Mesendoderm (in vitro differentiated cells): Measurements from ENCODE around the gene TMCO2.

Experiments
- DNase-seq: peaks from one replicate; pipeline ENCODE4 v3.0.0; 2013
- H2AK5ac ChIP-seq: 2 replicates; pipeline ENCODE4 v1.6.1; 2013; ENCODE audit warnings: low read length, inconsistent platforms
- H2BK120ac ChIP-seq: 2 replicates; pipeline ENCODE4 v1.6.1; 2013; ENCODE audit warnings: low read depth, mild to moderate bottlenecking, low read length, moderate library complexity, mixed read lengths
- H2BK15ac ChIP-seq: replicated peaks from 2 replicates; pipeline ENCODE4 v1.6.1; 2013; ENCODE audit warnings: low read depth, mild to moderate bottlenecking, moderate library complexity
- H2BK5ac ChIP-seq: 2 replicates; pipeline ENCODE4 v1.6.1; 2013; ENCODE audit warnings: low read length, inconsistent platforms
- H3K18ac ChIP-seq: 2 replicates; pipeline ENCODE4 v1.6.1; 2013; ENCODE audit warnings: mild to moderate bottlenecking, low read length, mixed read lengths
- H3K23ac ChIP-seq: one replicate; pipeline ENCODE4 v1.6.1; 2013; ENCODE audit warnings: low read length
- H3K27ac ChIP-seq: 2 replicates; pipeline ENCODE4 v1.5.1; 2013; ENCODE audit warnings: low read depth, mild to moderate bottlenecking, inconsistent platforms, low read length, moderate library complexity
- H3K27me3 ChIP-seq: 2 replicates; pipeline ENCODE4 v1.6.1; 2013; ENCODE audit warnings: low read length, control low read depth, mild to moderate bottlenecking, inconsistent platforms; ENCODE audit not compliant: insufficient read depth, poor library complexity
- H3K36me3 ChIP-seq: 2 replicates; pipeline ENCODE4 v1.6.1; 2013; ENCODE audit warnings: low read length, inconsistent platforms; ENCODE audit not compliant: control insufficient read depth, insufficient read depth
- H3K4ac ChIP-seq: one replicate; pipeline ENCODE4 v1.6.1; 2013; ENCODE audit warnings: low read depth, mild to moderate bottlenecking, low read length, moderate library complexity
- H3K4me1 ChIP-seq: 2 replicates; pipeline ENCODE4 v1.6.1; 2013; ENCODE audit warnings: low read depth, low read length, inconsistent platforms; ENCODE audit not compliant: control insufficient read depth
- H3K4me2 ChIP-seq: 2 replicates; pipeline ENCODE4 v1.6.1; 2013; ENCODE audit warnings: low read length
- H3K4me3 ChIP-seq: 2 replicates; pipeline ENCODE4 v1.5.1; 2013; ENCODE audit warnings: mild to moderate bottlenecking, low read length
- H3K56ac ChIP-seq: one replicate; pipeline ENCODE4 v1.6.1; 2013; ENCODE audit warnings: low read length
- H3K79me1 ChIP-seq: 2 replicates; pipeline ENCODE4 v1.6.1; 2013; ENCODE audit warnings: low read length, inconsistent platforms
- H3K79me2 ChIP-seq: 2 replicates; pipeline ENCODE4 v1.6.1; 2013; ENCODE audit warnings: mild to moderate bottlenecking, low read length; ENCODE audit not compliant: control insufficient read depth, insufficient read depth
- H3K9ac ChIP-seq: 2 replicates; pipeline ENCODE4 v1.6.1; 2013; ENCODE audit warnings: low read length, inconsistent platforms
- H4K5ac ChIP-seq: one replicate; pipeline ENCODE4 v1.6.1; 2013; ENCODE audit warnings: low read length
- H4K8ac ChIP-seq: one replicate; pipeline ENCODE4 v1.6.1; 2013; ENCODE audit warnings: low read depth, mild to moderate bottlenecking, control low read depth, low read length, moderate library complexity
- WGBS: extraction: QIAGEN DNeasy Blood & Tissue Kit; methylation state at CpG from one replicate; pipeline ENCODE4 v1.1.7; 2013; ENCODE audit warnings: low lambda C conversion rate, missing lambda C conversion rate; ENCODE audit not compliant: insufficient coverage; ENCODE audit errors: extremely low coverage; 5-methylcytosine and 5-hydroxymethylcytosine counted together

TMCO2 gene

GRCh38 chr1:40241362-40241761 is 6.4 kb upstream of the TMCO2 start:
- Histone ChIP-seq H4K5ac (no peak overlapping the region), H2BK5ac (no peak overlapping the region), H3K36me3 (no peaks in the 10 kb centered on the region), H3K4me3 (no peak overlapping the region), H3K4me2 (no peak overlapping the region), H2BK15ac (no peak overlapping the region), H3K4me1 (no peaks in the 10 kb centered on the region), H3K27me3 (no peaks in the 10 kb centered on the region), H3K56ac (no peak overlapping the region), H3K27ac (no peak overlapping the region), H3K23ac (no peak overlapping the region), H3K18ac (no peak overlapping the region), H3K9ac (no peak overlapping the region), H2BK120ac (no peak overlapping the region), H3K79me2 (no peaks in the 10 kb centered on the region), H3K4ac (no peak overlapping the region), H4K8ac (no peak overlapping the region), H2AK5ac (no peak overlapping the region), H3K79me1 (no peaks in the 10 kb centered on the region)
- DNase-seq, result no peak
- no CpG with 5 or more reads among the region's 1 CpG for WGBS

GRCh38 chr1:40243351-40243750 is 4.4 kb upstream of the TMCO2 start:
- DNase-seq, result no peak
- no peak overlapping the region for H3K4ac ChIP-seq
- no peak overlapping the region for H3K4me2 ChIP-seq
- no peak overlapping the region for H2BK5ac ChIP-seq
- H4K8ac ChIP-seq, result no peak overlapping the region
- H3K56ac ChIP-seq, result no peak overlapping the region
- no peak overlapping the region for H2BK15ac ChIP-seq
- H3K18ac ChIP-seq, result no peak overlapping the region
- no peaks in the 10 kb centered on the region for H3K79me2 ChIP-seq
- H3K9ac ChIP-seq, result no peak overlapping the region
- H3K4me1 ChIP-seq, result no peaks in the 10 kb centered on the region
- H2AK5ac ChIP-seq, result no peak overlapping the region
- H2BK120ac ChIP-seq, result no peak overlapping the region
- no CpG with 5 or more reads among the region's 2 CpGs for WGBS
- H3K4me3 ChIP-seq, result no peak overlapping the region
- H3K79me1 ChIP-seq, result no peaks in the 10 kb centered on the region
- H3K36me3 ChIP-seq, result no peaks in the 10 kb centered on the region
- H4K5ac ChIP-seq, result no peak overlapping the region
- no peak overlapping the region for H3K23ac ChIP-seq
- no peak overlapping the region for H3K27ac ChIP-seq
- no peaks in the 10 kb centered on the region for H3K27me3 ChIP-seq

- Histone ChIP-seq H3K36me3 (no peaks in the 10 kb centered on the region), H2BK120ac (no peak overlapping the region), H2BK15ac (no peak overlapping the region), H3K27me3 (no peaks in the 10 kb centered on the region), H3K4me2 (no peak overlapping the region), H3K79me1 (no peaks in the 10 kb centered on the region), H3K4me1 (no peaks in the 10 kb centered on the region), H4K8ac (no peak overlapping the region), H3K27ac (no peak overlapping the region), H3K56ac (no peak overlapping the region), H4K5ac (no peak overlapping the region), H2BK5ac (no peak overlapping the region), H3K4me3 (no peak overlapping the region), H3K4ac (no peak overlapping the region), H3K79me2 (no peaks in the 10 kb centered on the region), H2AK5ac (no peak overlapping the region), H3K9ac (no peak overlapping the region), H3K18ac (no peak overlapping the region), H3K23ac (no peak overlapping the region)
- WGBS, result no CpG with 5 or more reads among the region's 4 CpGs
- DNase-seq, result no peak
Measured at GRCh38 chr1:40244138-40244744, 3.5 kb upstream of the TMCO2 start.

DNA sequence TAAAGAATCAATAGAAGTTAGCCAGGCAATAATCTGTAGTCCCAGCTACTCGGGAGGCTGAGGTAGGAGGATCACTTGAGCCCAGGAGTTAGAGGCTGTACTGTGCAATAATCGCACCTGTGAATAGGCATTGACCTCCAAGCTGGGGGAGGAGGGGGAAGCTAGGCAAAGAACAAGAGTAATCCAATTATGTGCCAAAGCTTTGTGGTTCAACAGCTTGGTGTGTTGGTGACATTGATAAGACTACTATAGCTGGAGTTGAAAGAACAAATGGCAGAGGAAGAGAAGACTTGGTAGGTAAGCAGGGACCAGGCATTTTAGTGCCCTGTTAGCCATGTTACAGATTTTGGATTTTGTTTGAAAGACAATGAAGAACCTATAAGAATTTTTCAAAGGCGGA is 2.1 kb upstream of the TMCO2 start:
- Histone ChIP-seq H3K4me1 (no peaks in the 10 kb centered on the region), H3K27ac (no peak overlapping the region), H2BK120ac (no peak overlapping the region), H3K23ac (no peak overlapping the region), H3K27me3 (no peaks in the 10 kb centered on the region), H3K4ac (no peak overlapping the region), H3K79me1 (no peaks in the 10 kb centered on the region), H3K4me3 (no peak overlapping the region), H3K79me2 (no peaks in the 10 kb centered on the region), H3K4me2 (no peak overlapping the region), H2AK5ac (no peak overlapping the region), H2BK5ac (no peak overlapping the region), H3K18ac (no peak overlapping the region), H3K56ac (no peak overlapping the region), H3K36me3 (no peaks in the 10 kb centered on the region), H4K8ac (no peak overlapping the region), H4K5ac (no peak overlapping the region), H2BK15ac (no peak overlapping the region), H3K9ac (no peak overlapping the region)
- no peak for DNase-seq
- WGBS, result no CpG with 5 or more reads among the region's 3 CpGs

- Histone ChIP-seq H3K18ac (no peak overlapping the region), H3K4me2 (no peak overlapping the region), H3K36me3 (no peaks in the 10 kb centered on the region), H3K9ac (no peak overlapping the region), H2BK120ac (no peak overlapping the region), H3K4me3 (no peak overlapping the region), H3K79me2 (no peaks in the 10 kb centered on the region), H3K79me1 (no peaks in the 10 kb centered on the region), H3K4me1 (no peaks in the 10 kb centered on the region), H2BK5ac (no peak overlapping the region), H2AK5ac (no peak overlapping the region), H3K27me3 (no peaks in the 10 kb centered on the region), H4K8ac (no peak overlapping the region), H3K56ac (no peak overlapping the region), H3K4ac (no peak overlapping the region), H4K5ac (no peak overlapping the region), H2BK15ac (no peak overlapping the region), H3K23ac (no peak overlapping the region), H3K27ac (no peak overlapping the region)
- DNase-seq, result no peak
Measured at GRCh38 chr1:40248412-40248811, 675 bp downstream of the TMCO2 start.

DNA sequence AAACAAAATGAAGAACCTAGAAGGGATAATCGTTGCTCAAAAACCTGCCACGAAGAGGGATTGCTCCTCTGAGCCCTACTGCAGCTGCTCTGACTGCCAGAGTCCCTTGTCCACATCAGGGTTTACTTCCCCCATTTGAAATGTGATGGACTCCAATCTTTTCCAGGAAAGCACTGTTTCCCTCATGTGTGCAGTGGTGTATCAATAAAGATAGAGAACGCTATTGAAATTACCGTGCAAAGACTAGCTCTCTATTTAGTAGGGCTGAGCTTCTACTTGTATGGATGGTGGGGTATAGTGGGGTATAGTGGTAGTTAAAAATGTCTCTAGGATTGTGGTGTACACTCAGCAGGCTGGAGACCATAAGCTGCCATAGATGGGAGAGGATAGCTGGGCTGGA is 3.7 kb downstream of the TMCO2 start:
- no peak overlapping the region for H4K8ac ChIP-seq
- no peak overlapping the region for H3K4ac ChIP-seq
- no peaks in the 10 kb centered on the region for H3K27me3 ChIP-seq
- H3K27ac ChIP-seq, result no peak overlapping the region
- no peaks in the 10 kb centered on the region for H3K36me3 ChIP-seq
- H2BK120ac ChIP-seq, result no peak overlapping the region
- H3K4me1 ChIP-seq, result no peaks in the 10 kb centered on the region
- H3K79me1 ChIP-seq, result no peaks in the 10 kb centered on the region
- no peak overlapping the region for H2AK5ac ChIP-seq
- no peak overlapping the region for H3K23ac ChIP-seq
- H3K18ac ChIP-seq, result no peak overlapping the region
- no peak overlapping the region for H2BK5ac ChIP-seq
- no peak overlapping the region for H3K56ac ChIP-seq
- WGBS, result no CpG with 5 or more reads among the region's 4 CpGs
- H3K4me2 ChIP-seq, result no peak overlapping the region
- DNase-seq, result no peak
- H3K4me3 ChIP-seq, result no peak overlapping the region
- no peak overlapping the region for H2BK15ac ChIP-seq
- H3K9ac ChIP-seq, result no peak overlapping the region
- no peak overlapping the region for H4K5ac ChIP-seq
- no peaks in the 10 kb centered on the region for H3K79me2 ChIP-seq
